HG03457 (cell line): ENCODE data around the gene PITX2.

Source experiments
- ATAC-seq: cut with Tn5 transposase; IDR thresholded peaks from one replicate; pipeline ENCODE4 v1.9.1; 2021; ENCODE audit warnings: moderate number of reproducible peaks; ENCODE audit not compliant: unreplicated experiment

Gene PITX2

GRCh38 chr4:110624904-110625494, 2.1 kb upstream of the PITX2 start:
- ATAC-seq, result no peak

- ATAC-seq, result no peak
Observed at GRCh38 chr4:110624398-110624780, 1.5 kb upstream of the PITX2 start.

- ATAC-seq, result no peak
Observed at GRCh38 chr4:110623718-110624397, 981 bp upstream of the PITX2 start.

GRCh38 chr4:110621839-110622751, 782 bp downstream of the PITX2 start:
- no peak for ATAC-seq

GRCh38 chr4:110621328-110621812, 1.5 kb downstream of the PITX2 start:
- ATAC-seq, result no peak

- no peak for ATAC-seq
Observed at GRCh38 chr4:110620691-110621327, 2.1 kb downstream of the PITX2 start.

- no peak for ATAC-seq
Observed at GRCh38 chr4:110620322-110620690, 2.6 kb downstream of the PITX2 start.

GRCh38 chr4:110619463-110620247, 3.2 kb downstream of the PITX2 start:
- no peak for ATAC-seq

GRCh38 chr4:110618581-110619462, 4.1 kb downstream of the PITX2 start:
- ATAC-seq, result no peak

GRCh38 chr4:110617646-110618580, 5.0 kb downstream of the PITX2 start:
- no peak for ATAC-seq

- ATAC-seq, result no peak
Observed at GRCh38 chr4:110617075-110617640, 5.7 kb downstream of the PITX2 start.

- no peak for ATAC-seq
Observed at GRCh38 chr4:110616238-110617074, 6.4 kb downstream of the PITX2 start.

- no peak for ATAC-seq
Observed at GRCh38 chr4:110615353-110616237, 7.3 kb downstream of the PITX2 start.

- ATAC-seq, result no peak
Observed at GRCh38 chr4:110614976-110615352, 7.9 kb downstream of the PITX2 start.

GRCh38 chr4:110614173-110614963, 8.5 kb downstream of the PITX2 start:
- ATAC-seq, result no peak
